GM19240 (cell line): ENCODE measurements around the gene ATP5ME.
"Not testable (repeated sequence)": the region's sequence is repeated elsewhere in the genome, so short reads cannot be mapped to it uniquely, and the experiment has no call there.

Experiments used
- DNase-seq: peaks from one replicate; pipeline ENCODE4 v3.0.0; 2011; ENCODE audit warnings: low spot score; ENCODE audit not compliant: insufficient read length

Gene ATP5ME

DNA sequence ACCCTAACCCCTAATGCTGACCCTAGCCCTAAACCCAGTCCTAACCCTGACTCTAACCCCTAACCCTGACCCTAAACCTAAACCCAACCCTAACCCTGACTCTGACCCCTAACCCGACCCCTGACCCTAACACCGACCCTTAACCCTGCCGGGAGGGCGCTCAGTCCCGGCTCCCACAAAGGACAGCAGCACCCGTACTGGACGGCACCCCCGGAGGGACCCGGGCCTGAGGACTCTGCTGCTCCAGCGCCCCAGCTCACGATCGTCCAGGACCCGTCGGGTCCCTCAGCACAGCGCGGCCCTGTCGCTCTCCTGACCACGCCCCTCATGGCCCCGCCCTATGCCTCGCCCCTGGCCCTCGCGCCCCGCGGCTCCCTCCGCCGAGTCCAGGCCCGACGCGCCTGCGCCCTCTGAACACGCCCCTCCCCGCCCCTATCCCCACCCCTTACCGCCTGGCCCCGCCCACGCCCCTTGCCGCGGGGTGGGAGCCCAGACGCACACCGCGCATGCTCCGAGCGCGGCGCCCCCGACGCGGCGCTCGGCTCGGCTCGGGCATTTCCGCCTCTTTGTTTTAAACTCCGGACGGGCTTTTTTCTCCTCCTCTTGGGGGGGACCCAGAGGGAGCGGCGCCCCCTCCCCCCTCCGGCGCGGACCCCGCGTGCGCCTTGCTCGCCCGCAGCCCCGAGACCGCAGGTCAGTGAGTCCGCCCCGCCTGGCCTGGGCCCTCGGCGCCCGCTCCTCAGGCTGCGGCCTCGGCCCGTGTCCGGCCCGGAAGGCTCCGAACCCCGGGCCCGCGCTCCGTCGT is 31.4 kb upstream of the ATP5ME start, which contains the start of gene PCGF3:
PCGF3 (plus strand) TSS at position 555 of the 805 bp plus-strand sequence. CDS start 27,849 bp downstream, outside the sequence.
- DNase-seq, result peak; percentile 97

- DNase-seq, result no peak
These were observed 30.8 kb upstream of the ATP5ME start for GRCh38 chr4:704971-705277.

- DNase-seq, result no peak
These were observed 30.3 kb upstream of the ATP5ME start for GRCh38 chr4:704198-704891.

GRCh38 chr4:703336-704197 is 29.5 kb upstream of the ATP5ME start:
- no peak for DNase-seq

GRCh38 chr4:702618-703048 is 28.6 kb upstream of the ATP5ME start:
- no peak for DNase-seq

DNA sequence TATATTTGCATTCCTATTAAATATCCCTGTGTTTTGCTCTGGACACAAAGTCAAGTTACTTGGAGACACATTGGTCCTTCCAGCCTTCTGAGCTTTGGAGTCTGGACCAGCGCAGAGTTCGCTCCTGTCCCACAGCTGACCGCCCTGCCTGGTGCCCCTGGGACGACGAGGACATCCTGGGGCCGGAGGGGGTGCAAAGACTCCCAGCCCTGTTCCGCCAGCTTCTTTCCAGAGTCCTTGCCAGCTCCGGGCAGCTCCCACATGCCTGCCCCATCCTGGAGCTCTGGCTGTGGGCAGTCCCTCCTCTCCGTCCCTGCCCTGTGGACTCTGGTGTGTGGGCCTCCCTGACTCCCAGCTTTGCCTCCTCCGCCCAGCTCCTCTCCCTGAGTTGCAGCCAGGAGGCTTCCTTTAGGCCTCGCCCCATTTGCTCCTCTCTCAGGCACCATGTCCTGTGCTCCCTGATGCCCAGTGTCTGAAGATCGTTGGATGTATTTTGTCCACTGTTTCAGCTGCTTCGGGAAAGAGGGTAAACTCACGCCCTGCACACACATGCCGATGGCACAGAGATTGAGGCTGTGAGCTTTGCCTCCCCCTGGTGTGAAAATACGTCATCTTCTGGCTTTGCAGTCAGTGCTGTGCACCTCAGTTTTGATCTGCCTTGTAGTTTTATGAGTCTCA is 26.6 kb upstream of the ATP5ME start:
- no peak for DNase-seq

DNA sequence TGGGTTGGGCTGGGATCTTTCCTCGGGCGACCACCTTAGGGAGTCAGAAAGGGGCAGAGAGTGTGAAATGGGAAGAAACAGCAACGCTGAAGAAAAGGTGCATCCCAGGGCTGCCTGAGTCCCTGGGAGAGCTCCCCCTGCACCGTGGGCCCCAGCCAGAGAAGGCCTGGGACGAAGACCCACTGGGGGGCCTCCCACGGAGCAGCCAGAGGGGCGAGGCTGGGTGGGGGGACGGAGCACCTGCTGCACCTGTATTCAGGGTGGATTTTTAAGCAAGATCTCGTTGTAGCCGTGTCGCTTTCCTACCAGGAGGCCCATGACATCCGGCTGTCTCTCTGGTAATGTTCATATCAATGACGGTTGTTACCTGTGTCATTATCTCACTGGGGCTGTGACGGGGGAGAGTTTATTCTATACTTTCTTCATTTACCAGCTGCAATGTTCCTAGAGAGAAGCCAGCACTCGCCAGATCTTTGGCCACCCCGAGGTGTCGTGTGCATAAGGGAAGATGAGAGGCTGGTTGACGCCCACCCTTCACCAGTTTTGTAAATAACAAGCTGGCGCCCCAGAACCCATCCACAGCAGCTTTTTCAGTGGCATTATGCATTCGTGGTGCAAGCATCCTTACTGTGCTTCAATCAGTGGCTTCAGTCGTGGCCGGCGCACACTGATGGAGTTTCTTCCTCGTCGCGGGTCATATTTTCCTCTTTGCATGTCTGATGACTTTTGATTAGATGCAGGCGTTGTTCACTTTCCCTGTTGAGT is 25.9 kb upstream of the ATP5ME start:
- DNase-seq, result no peak

DNA sequence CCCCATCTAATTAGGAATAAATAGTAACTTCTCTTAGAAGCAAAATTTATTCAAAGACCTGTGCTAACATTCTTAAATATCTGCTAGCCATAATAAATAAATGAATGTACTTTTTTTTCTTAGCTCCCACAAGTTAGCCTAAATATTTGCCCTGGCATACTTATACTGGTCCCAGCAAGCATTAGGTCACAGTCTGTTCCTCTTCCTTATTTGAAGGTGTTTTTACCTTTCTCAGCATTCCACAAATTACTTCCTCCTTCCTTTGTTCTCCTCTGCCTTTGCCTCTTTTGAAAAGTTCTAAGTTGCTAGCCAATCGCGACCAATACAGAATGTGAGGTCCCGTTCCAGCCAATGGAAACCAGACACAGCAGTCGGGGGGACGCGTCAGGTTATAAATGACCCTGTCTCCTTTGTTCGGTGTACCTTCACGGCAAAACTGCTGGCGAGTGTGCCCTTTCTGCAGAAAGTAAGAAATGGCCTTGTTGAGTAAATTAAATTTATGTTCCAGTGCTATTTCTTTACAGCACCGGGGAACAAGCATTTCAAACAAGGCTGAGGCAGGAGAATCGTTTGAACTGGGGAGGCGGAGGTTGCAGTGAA is 20.4 kb upstream of the ATP5ME start:
- DNase-seq, result not testable (repeated sequence)

DNA sequence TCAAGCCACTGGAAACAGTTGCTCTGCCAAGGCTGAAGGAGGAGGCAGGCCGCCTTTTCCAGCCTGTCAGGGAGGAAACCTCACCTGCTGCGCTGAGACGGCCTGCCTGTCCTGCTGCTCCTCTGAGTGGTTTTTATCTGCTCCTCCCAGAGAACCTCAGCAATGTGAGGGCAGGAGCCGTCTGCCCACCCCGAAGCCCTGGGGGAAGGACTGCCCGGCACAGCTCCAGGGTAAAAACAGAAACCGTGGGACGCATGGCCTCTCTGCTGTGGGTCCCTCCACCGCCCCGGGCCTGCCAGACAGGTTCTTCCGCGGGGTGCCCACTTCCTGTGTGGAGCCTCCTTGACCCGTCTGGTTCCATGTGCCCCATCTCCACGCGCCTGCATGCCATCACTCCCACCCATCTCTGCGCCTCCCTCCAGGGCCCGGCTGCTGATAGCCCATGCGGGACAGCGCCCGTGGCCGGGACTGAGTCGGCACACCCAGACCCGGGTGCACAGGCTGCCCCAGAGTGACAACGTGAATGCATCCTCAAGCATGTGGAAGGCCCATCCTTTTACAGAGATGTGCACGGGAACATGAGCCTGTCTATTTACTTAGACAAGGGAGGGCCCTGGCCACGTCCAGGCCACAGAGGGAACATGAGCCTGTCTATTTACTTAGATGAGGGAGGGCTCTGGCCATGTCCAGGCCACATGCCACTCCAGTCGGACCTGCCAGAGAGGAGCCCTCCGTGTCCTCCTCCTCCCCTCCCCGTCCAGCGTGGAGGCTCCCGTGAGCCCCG is 18.9 kb upstream of the ATP5ME start:
- DNase-seq, result no peak

- no peak for DNase-seq
These were observed 15.6 kb upstream of the ATP5ME start for GRCh38 chr4:689723-690122.

GRCh38 chr4:688854-689681 is 15.0 kb upstream of the ATP5ME start, which contains the start of gene SLC49A3:
Gene SLC49A3, minus strand, starts transcription at chr4:689151. Its CDS starts 24 bp downstream, at chr4:689127.
- no peak for DNase-seq

- DNase-seq, result no peak
These were observed 14.1 kb upstream of the ATP5ME start for GRCh38 chr4:687971-688853.

- no peak for DNase-seq
These were observed 13.2 kb upstream of the ATP5ME start for GRCh38 chr4:687048-687970.

DNA sequence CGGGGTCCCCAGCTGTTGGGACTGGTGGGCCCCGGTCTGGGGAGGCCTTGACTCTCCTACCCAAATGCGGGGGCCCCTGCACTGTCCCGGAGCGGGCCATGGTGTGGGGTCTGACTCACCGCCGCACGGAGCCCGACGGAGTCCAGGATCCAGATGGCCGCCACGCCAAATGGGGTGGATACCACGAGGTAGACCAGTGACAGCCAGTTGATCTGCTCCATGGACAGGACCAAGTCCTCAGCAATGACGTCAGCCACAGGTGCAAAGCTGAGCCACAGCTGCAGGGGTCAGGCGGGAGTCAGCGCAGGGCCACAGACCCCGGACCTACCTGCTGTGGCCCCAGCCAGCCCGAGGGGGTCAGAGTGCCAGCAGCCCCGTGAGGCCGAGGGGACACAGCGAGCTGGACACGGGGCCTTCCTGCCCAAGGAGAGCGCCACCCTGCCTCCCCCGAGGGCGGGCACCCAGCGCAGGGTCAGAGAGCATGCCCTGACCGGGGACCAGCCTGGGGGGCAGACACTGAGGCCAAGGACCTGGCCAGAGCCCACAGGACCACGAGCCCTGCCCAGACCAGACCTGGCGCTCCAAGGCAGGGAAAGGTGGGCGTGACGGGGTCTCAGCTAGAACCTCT is 12.5 kb upstream of the ATP5ME start:
- DNase-seq, result no peak

DNA sequence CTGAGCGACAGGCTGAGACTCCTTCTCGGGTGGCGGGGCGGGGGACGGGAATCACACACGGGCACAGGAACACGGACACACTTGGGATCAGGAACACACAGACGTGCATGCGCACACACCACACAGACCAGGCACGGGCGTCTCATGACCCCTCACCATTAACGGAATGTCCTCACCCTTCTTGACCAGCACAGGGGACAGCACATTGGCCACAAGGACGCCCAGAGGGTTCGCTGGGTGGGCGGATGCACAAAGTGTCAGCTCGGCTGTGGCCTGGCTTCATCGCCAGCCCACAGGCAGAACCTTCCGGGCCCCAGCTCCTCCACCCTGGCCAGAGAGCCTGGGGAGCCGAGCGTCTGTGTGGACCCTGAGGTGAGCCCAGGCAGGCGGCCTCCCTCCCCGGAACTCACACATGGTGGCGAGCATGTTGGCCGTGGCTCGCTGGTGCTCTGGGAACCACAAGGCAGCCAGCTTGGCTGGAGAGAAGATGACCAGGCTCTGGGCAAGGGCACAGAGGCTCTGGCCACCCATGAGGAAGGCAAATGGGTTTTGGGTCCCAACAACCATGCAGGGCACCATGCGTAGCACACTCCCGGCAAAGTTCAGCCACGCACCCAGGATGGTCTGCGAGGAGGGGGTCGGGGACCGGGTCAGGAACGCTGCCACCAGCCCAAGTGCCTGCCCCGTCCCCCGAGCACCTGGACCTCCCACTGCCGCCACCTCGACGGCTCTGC is 11.8 kb upstream of the ATP5ME start:
- DNase-seq, result no peak
